GM12873 (cell line): ENCODE data around the gene LIFR.

Source experiments
- CTCF ChIP-seq: IDR thresholded peaks from 2 replicates; pipeline ENCODE4 v1.5.1; 2012; ENCODE audit warnings: low read depth, mild to moderate bottlenecking, moderate library complexity, low read length, control low read depth; ENCODE audit not compliant: insufficient read depth; ENCODE audit errors: missing control alignments

The LIFR gene

GRCh38 chr5:38589629-38590028 is 33.2 kb upstream of the LIFR start:
- no peak for TF ChIP-seq CTCF

GRCh38 chr5:38585816-38586215 is 29.4 kb upstream of the LIFR start:
- TF ChIP-seq CTCF: no peak

GRCh38 chr5:38583500-38583899 is 27.1 kb upstream of the LIFR start:
- TF ChIP-seq CTCF: no peak

- no peak for TF ChIP-seq CTCF
Measured at GRCh38 chr5:38582975-38583319, 26.5 kb upstream of the LIFR start.

- no peak for TF ChIP-seq CTCF
Measured at GRCh38 chr5:38582293-38582974, 26.0 kb upstream of the LIFR start.

GRCh38 chr5:38581597-38581996 is 25.2 kb upstream of the LIFR start:
- no peak for TF ChIP-seq CTCF

- no peak for TF ChIP-seq CTCF
Measured at GRCh38 chr5:38579105-38579504, 22.7 kb upstream of the LIFR start.
